GM19397 (cell line): ENCODE data around the gene ZNF829.

Source experiments
- ATAC-seq: cut with Tn5 transposase; IDR thresholded peaks from one replicate; pipeline ENCODE4 v1.9.1; 2021; ENCODE audit warnings: mild to moderate bottlenecking, moderate library complexity; ENCODE audit not compliant: unreplicated experiment

Gene ZNF829

GRCh38 chr19:36915992-36916830 is at the start of gene ZNF829, which contains the start of gene ZNF568:
Gene ZNF829 (minus strand): TSS chr19:36916291. CDS start chr19:36915167, 1,124 bp downstream.
Gene ZNF568 (plus strand): TSS chr19:36916332. CDS start chr19:36922771, 6,439 bp downstream.
- ATAC-seq: peak; percentile 95

- ATAC-seq: no peak
Observed at GRCh38 chr19:36963280-36963679, 47.2 kb upstream of the ZNF829 start.

GRCh38 chr19:36962346-36962745 is 46.3 kb upstream of the ZNF829 start:
- ATAC-seq: no peak

- no peak for ATAC-seq
Observed at GRCh38 chr19:36950335-36951119, 34.4 kb upstream of the ZNF829 start.

- ATAC-seq: no peak
Observed at GRCh38 chr19:36939153-36939552, 23.1 kb upstream of the ZNF829 start.

GRCh38 chr19:36931684-36932083 is 15.6 kb upstream of the ZNF829 start:
- ATAC-seq: no peak

GRCh38 chr19:36918090-36918489 is 2.0 kb upstream of the ZNF829 start:
- ATAC-seq: no peak

- no peak for ATAC-seq
Observed at GRCh38 chr19:36916991-36917390, 900 bp upstream of the ZNF829 start.

GRCh38 chr19:36898422-36898821 is 17.7 kb downstream of the ZNF829 start:
- no peak for ATAC-seq

- ATAC-seq: no peak
Observed at GRCh38 chr19:36894849-36895383, 21.2 kb downstream of the ZNF829 start.

GRCh38 chr19:36891768-36892357 is 24.2 kb downstream of the ZNF829 start:
- no peak for ATAC-seq

- no peak for ATAC-seq
Observed at GRCh38 chr19:36876993-36877938, 38.8 kb downstream of the ZNF829 start.

GRCh38 chr19:36851898-36852297 is 64.2 kb downstream of the ZNF829 start:
- no peak for ATAC-seq

- peak; percentile 66 for ATAC-seq
Observed at GRCh38 chr19:36850559-36851442, 65.3 kb downstream of the ZNF829 start, which contains the start of gene ZNF345. Gene ZNF345 (plus strand): TSS chr19:36850876. CDS start chr19:36876831, 25,955 bp downstream.

- ATAC-seq: peak; percentile 86
Observed at GRCh38 chr19:36849701-36850558, 66.2 kb downstream of the ZNF829 start.

- no peak for ATAC-seq
Observed at GRCh38 chr19:36847968-36848367, 68.1 kb downstream of the ZNF829 start.

GRCh38 chr19:36838784-36839324 is 77.2 kb downstream of the ZNF829 start:
- ATAC-seq: no peak
